GM12878 (cell line): ENCODE results near the gene APBA1. TPM values are rescaled to one million over a fixed set of nuclear protein-coding genes. Genes with fewer than 3 reads are reported as not detected.

Experiments
- ATAC-seq: fragments of 200-7000 bp; cut with Tn5 transposase; 3 replicates; pipeline ENCODE4 v1.9.1; 2020; ENCODE audit warnings: mild to moderate bottlenecking, moderate library complexity
- BruUV-seq: library from RNA; stranded (reverse); fragments of 400-500 nt; replicated peaks from 2 replicates; lab custom pipeline; 2021; lab: Mats Ljungman, UMichigan
- CTCF ChIA-PET: fragments of 300-600 bp; sonication (Branson Sonifier 250); formaldehyde crosslinking; extraction: SDS; loops from one replicate; lab custom pipeline; 2021; ENCODE audit warnings: inconsistent platforms; lab: Yijun Ruan, JAX
- POLR2A ChIA-PET: fragments of 350-600 bp; formaldehyde crosslinking; extraction: SDS; loops from one replicate; lab custom pipeline; 2021; ENCODE audit warnings: inconsistent platforms; lab: Charles Lee
- RAD21 ChIA-PET: fragments of 300-600 bp; sonication (Branson Sonifier 250); formaldehyde crosslinking; loops from one replicate; lab custom pipeline; 2023; ENCODE audit warnings: antibody characterized with exemption; ENCODE audit not compliant: unreplicated experiment; lab: Charles Lee
- SMC1A ChIA-PET: fragments of 300-600 bp; sonication (Branson Sonifier 250); formaldehyde crosslinking; loops from one replicate; lab custom pipeline; 2023; ENCODE audit not compliant: unreplicated experiment, uncharacterized antibody; lab: Charles Lee
- DNase-seq: peaks from one replicate; pipeline ENCODE4 v3.0.0-alpha.2; 2011; ENCODE audit warnings: low read depth, low spot score
- FAIRE-seq: peaks from 3 replicates; lab custom pipeline; 2011; peaks lifted over from hg19 to GRCh38; lab: Jason Lieb, UNC
- H2AFZ ChIP-seq: 2 replicates; pipeline ENCODE4 v1.6.0; 2011; ENCODE audit warnings: low read depth, low read length, control low read depth; ENCODE audit not compliant: control insufficient read depth
- H3K27ac ChIP-seq: 2 replicates; pipeline ENCODE4 v1.5.1; 2011; ENCODE audit warnings: control low read depth; ENCODE audit not compliant: control insufficient read depth, insufficient read depth
- H3K27me3 ChIP-seq, 2 experiments: replicated peaks in 1 of 2; 2 replicates each; pipeline versions ENCODE4 v1.6.0 to v1.6.1; 2011; ENCODE audit warnings: low read length in 1 of 2; ENCODE audit not compliant: control insufficient read depth in 2 of 2, insufficient read depth in 2 of 2
- H3K36me3 ChIP-seq, 2 experiments: 2 replicates each; pipeline ENCODE4 v1.5.1; 2011; ENCODE audit warnings: low read length in 1 of 2; ENCODE audit not compliant: control insufficient read depth in 2 of 2, insufficient read depth in 2 of 2
- H3K4me1 ChIP-seq: 2 replicates; pipeline ENCODE4 v1.6.1; 2011; ENCODE audit warnings: mild to moderate bottlenecking, low read length, moderate library complexity, mixed read lengths; ENCODE audit not compliant: control insufficient read depth, insufficient read depth
- H3K4me2 ChIP-seq: 2 replicates; pipeline ENCODE4 v1.6.0; 2011; ENCODE audit warnings: control low read depth; ENCODE audit not compliant: control insufficient read depth, insufficient read depth
- H3K4me3 ChIP-seq: fragments of 200-600 bp; sonication (generic); 2 replicates; pipeline ENCODE4 v1.5.1; 2016
- H3K79me2 ChIP-seq: 2 replicates; pipeline ENCODE4 v1.6.0; 2011; ENCODE audit warnings: low read length; ENCODE audit not compliant: control insufficient read depth, insufficient read depth
- H3K9ac ChIP-seq: 2 replicates; pipeline ENCODE4 v1.8.0; 2011; ENCODE audit warnings: low read length, control low read depth, mixed read lengths; ENCODE audit not compliant: control insufficient read depth, insufficient read depth
- H3K9me3 ChIP-seq: replicated peaks from 3 replicates; pipeline ENCODE4 v1.5.1; 2011; ENCODE audit warnings: mild to moderate bottlenecking, low read length; ENCODE audit not compliant: control insufficient read depth, insufficient read depth
- H4K20me1 ChIP-seq: 2 replicates; pipeline ENCODE4 v1.6.0; 2011; ENCODE audit not compliant: control insufficient read depth, insufficient read depth
- BHLHE40 ChIP-seq, 2 experiments: fragments of 450-650 bp in 1 of 2; IDR thresholded peaks; 2 replicates each; pipeline ENCODE4 v1.6.1; 2011 to 2017; ENCODE audit warnings: low read depth in 2 of 2, borderline replicate concordance in 1 of 2, improper control_type of control experiment in 1 of 2, low read length in 1 of 2, mild to moderate bottlenecking in 1 of 2
- CREM ChIP-seq: IDR thresholded peaks from 2 replicates; pipeline ENCODE4 v1.6.1; 2014; ENCODE audit warnings: antibody characterized with exemption, low read depth
- FOXM1 ChIP-seq: IDR thresholded peaks from 2 replicates; pipeline ENCODE4 v1.6.1; 2012; ENCODE audit warnings: low read depth, mild to moderate bottlenecking, inconsistent platforms, low read length, moderate library complexity
- JUND ChIP-seq: IDR thresholded peaks from 2 replicates; pipeline ENCODE4 v1.6.1; 2012; ENCODE audit warnings: low read depth, mild to moderate bottlenecking, low read length, improper control_type of control experiment, moderate library complexity
- MXI1 ChIP-seq: fragments of 150-350 bp; IDR thresholded peaks from 2 replicates; pipeline ENCODE4 v1.6.1; 2011; ENCODE audit warnings: low read depth, mild to moderate bottlenecking, inconsistent platforms, low read length, improper control_type of control experiment
- RBBP5 ChIP-seq: fragments of 200-600 bp; sonication (generic); conservative IDR thresholded peaks from 2 replicates; pipeline ENCODE4 v1.6.1; 2016
- RCOR1 ChIP-seq: conservative IDR thresholded peaks from 2 replicates; pipeline ENCODE4 v1.6.1; 2012; ENCODE audit warnings: low read depth, low read length, improper control_type of control experiment
- SMC3 ChIP-seq: IDR thresholded peaks from 2 replicates; pipeline ENCODE4 v1.6.1; 2011; ENCODE audit warnings: low read length, improper control_type of control experiment, borderline replicate concordance
- TBL1XR1 ChIP-seq: IDR thresholded peaks from 2 replicates; pipeline ENCODE4 v1.6.1; 2012; ENCODE audit warnings: low read depth, low read length, improper control_type of control experiment
- ZNF274 ChIP-seq: IDR thresholded peaks from one replicate; pipeline ENCODE4 v1.8.0; 2011; ENCODE audit not compliant: insufficient read length, insufficient read depth
- WGBS: methylation state at CpG from one replicate; pipeline ENCODE4 v1.1.6; 2016; ENCODE audit warnings: low lambda C conversion rate; ENCODE audit not compliant: insufficient replicate concordance, insufficient coverage; ENCODE audit errors: missing lambda C conversion rate; 5-methylcytosine and 5-hydroxymethylcytosine counted together
- in situ Hi-C: fragments of 300-500 bp; cut with MboI; formaldehyde crosslinking; loops from 9 replicates; pipeline ENCODE4 v1.14.3; 2018; ENCODE audit warnings: mixed read lengths
- intact Hi-C: fragments of 100-400 bp; cut with micrococcal nuclease; formaldehyde crosslinking; loops from one replicate; pipeline ENCODE4 v1.14.2; 2022; ENCODE audit not compliant: unreplicated experiment
- polyA plus RNA-seq, 11 experiments: library from polyadenylated mRNA; depleted of rRNA in 4 of 11; unstranded in 6 of 11; stranded (reverse) in 5 of 11; fragments of >200 nt; fragmentation: Nextera tagmentation in 4 of 11; fragmentation: Illumina TruSeq in 1 of 11; extraction: Ambion mirVana in 4 of 11; extraction: Trizol in 1 of 11; gene quantifications; 1 replicate in 1 of 11; 2 replicates in 10 of 11; pipeline versions ENCODE4 v1.2.1 to v1.2.3, GENCODE V29; 2011 to 2016; ENCODE audit warnings: inconsistent platforms in 2 of 11, missing spikeins in 2 of 11, low read depth in 1 of 11
- total RNA-seq, 4 experiments: library from RNA; depleted of rRNA in 3 of 4; stranded (reverse); fragments of >200 nt in 3 of 4; fragmentation: Illumina TruSeq in 1 of 4; extraction: Trizol in 1 of 4; gene quantifications; 2 replicates each; pipeline versions ENCODE4 v1.2.1 to v1.2.3, GENCODE V29; 2013 to 2021
- TF ChIP-seq, protein P1 (sequence below): IDR thresholded peaks from 2 replicates; pipeline ENCODE4 v1.6.1; 2012; ENCODE audit warnings: low read depth, low read length, improper control_type of control experiment
- TF ChIP-seq, protein P2 (sequence below): fragments of 450-650 bp; formaldehyde crosslinking; IDR thresholded peaks from 2 replicates; pipeline ENCODE4 v1.4.0; 2022; ENCODE audit warnings: mild to moderate bottlenecking, moderate library complexity

The APBA1 gene
- total and polyA plus RNA-seq, 10 of the 15 experiments (the other 5 are each of a cell fraction or from before 2014, with no cell fraction given): 0.01 to 1.3 (median 0.05) TPM; not detected in 7

GRCh38 chr9:69476016-69476415 lies 196.2 kb downstream of the APBA1 start:
- Histone ChIP-seq H3K9ac (no peak overlapping the region), H3K4me3 (no peak overlapping the region), H3K27ac (no peak overlapping the region)
- SMC1A ChIA-PET: interaction anchor here (0.6 kb wide), 1 partner anchor 53 kb away, joined by 3 read pairs; no protein-coding TSS in a partner anchor
- RAD21 ChIA-PET: no interaction called here
- BruUV-seq: no TSS peak
- TF ChIP-seq RBBP5: no peak
- TF ChIP-seq, protein P1, sequence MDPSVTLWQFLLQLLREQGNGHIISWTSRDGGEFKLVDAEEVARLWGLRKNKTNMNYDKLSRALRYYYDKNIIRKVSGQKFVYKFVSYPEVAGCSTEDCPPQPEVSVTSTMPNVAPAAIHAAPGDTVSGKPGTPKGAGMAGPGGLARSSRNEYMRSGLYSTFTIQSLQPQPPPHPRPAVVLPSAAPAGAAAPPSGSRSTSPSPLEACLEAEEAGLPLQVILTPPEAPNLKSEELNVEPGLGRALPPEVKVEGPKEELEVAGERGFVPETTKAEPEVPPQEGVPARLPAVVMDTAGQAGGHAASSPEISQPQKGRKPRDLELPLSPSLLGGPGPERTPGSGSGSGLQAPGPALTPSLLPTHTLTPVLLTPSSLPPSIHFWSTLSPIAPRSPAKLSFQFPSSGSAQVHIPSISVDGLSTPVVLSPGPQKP: no peak
- TF ChIP-seq TBL1XR1: no peak
- TF ChIP-seq RCOR1: no peak
- no peak for TF ChIP-seq CREM
- TF ChIP-seq SMC3: no peak
- no peak for TF ChIP-seq FOXM1
- TF ChIP-seq JUND: no peak
- TF ChIP-seq MXI1: no peak
- TF ChIP-seq BHLHE40 (IDR thresholded peaks at IDR 0.05; ENCODE audit: borderline replicate concordance in 1 of 2, low read depth in 2 of 2, low read length in 1 of 2): no peak
- no peak for TF ChIP-seq ZNF274
- TF ChIP-seq, protein P2, sequence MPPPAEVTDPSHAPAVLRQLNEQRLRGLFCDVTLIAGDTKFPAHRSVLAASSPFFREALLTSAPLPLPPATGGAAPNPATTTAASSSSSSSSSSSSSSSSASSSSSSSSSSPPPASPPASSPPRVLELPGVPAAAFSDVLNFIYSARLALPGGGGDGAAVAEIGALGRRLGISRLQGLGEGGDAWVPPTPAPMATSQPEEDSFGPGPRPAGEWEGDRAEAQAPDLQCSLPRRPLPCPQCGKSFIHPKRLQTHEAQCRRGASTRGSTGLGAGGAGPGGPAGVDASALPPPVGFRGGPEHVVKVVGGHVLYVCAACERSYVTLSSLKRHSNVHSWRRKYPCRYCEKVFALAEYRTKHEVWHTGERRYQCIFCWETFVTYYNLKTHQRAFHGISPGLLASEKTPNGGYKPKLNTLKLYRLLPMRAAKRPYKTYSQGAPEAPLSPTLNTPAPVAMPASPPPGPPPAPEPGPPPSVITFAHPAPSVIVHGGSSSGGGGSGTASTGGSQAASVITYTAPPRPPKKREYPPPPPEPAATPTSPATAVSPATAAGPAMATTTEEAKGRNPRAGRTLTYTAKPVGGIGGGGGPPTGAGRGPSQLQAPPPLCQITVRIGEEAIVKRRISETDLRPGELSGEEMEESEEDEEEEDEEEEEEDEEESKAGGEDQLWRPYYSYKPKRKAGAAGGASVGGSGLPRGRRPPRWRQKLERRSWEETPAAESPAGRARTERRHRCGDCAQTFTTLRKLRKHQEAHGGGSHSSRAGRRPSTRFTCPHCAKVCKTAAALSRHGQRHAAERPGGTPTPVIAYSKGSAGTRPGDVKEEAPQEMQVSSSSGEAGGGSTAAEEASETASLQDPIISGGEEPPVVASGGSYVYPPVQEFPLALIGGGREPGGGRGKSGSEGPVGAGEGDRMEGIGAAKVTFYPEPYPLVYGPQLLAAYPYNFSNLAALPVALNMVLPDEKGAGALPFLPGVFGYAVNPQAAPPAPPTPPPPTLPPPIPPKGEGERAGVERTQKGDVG (CRISPR knock-in tag): no peak
- TF ChIP-seq, all 136 proteins: peak for 0
- DNase-seq: no peak
- intact Hi-C loops: no loop called here
- Histone ChIP-seq H3K79me2 (no peaks in the 10 kb centered on the region), H3K9me3 (no peaks in the 10 kb centered on the region), H2AFZ (no peak overlapping the region), H3K36me3 (no peaks in the 10 kb centered on the region), H3K27me3 (peaks cover 0 to 3% of the 10 kb centered on the region in 2 experiments; a peak in 2 of 4 replicates), H4K20me1 (no peaks in the 10 kb centered on the region), H3K4me1 (no peaks in the 10 kb centered on the region), H3K4me2 (no peak overlapping the region)
- ChIA-PET CTCF (interaction anchor here (0.8 kb wide), 1 partner anchor 56 kb away, joined by 3 read pairs; no protein-coding TSS in a partner anchor), POLR2A (no interaction called here)
- FAIRE-seq: no peak
- in situ Hi-C loops: no loop called here
- WGBS: 3% methylated on average over 6 of the region's 6 CpGs
- ATAC-seq: no peak; the same call in 2 of the 3 replicates
